Common myeloid progenitor, CD34-positive (primary cell): ENCODE measurements around the gene SLC25A25.

Experiments used
- CTCF ChIA-PET: fragments of 350-600 bp; sonication (Branson Sonifier 250); formaldehyde crosslinking; loops from one replicate; lab custom pipeline; 2021; ENCODE audit warnings: antibody characterized with exemption; lab: Charles Lee
- POLR2A ChIA-PET: fragments of 350-600 bp; sonication (Branson Sonifier 250); formaldehyde crosslinking; loops from one replicate; lab custom pipeline; 2021; ENCODE audit warnings: antibody characterized with exemption; lab: Charles Lee
- DNase-seq, 3 donors: peaks; one replicate each; pipeline versions ENCODE4 v3.0.0 to v3.0.0-alpha.2; 2013
- H3K27ac ChIP-seq, 2 experiments: 1 replicate in 1 of 2; 2 replicates in 1 of 2; pipeline ENCODE4 v1.7.0; 2013; ENCODE audit warnings: inconsistent platforms in 2 of 2, low read length in 2 of 2, mild to moderate bottlenecking in 2 of 2, low read depth in 1 of 2, moderate library complexity in 1 of 2; ENCODE audit not compliant: severe bottlenecking in 2 of 2, insufficient read depth in 1 of 2, poor library complexity in 1 of 2
- H3K27me3 ChIP-seq, 5 experiments: replicated peaks in 2 of 5; 1 replicate in 3 of 5; 2 replicates in 2 of 5; pipeline versions ENCODE4 v1.6.1 to v1.7.0; 2013; ENCODE audit warnings: low read length in 4 of 5, mild to moderate bottlenecking in 2 of 5, moderate library complexity in 2 of 5, inconsistent platforms in 1 of 5; ENCODE audit not compliant: insufficient read depth in 5 of 5, control insufficient read depth in 4 of 5
- H3K36me3 ChIP-seq, 4 experiments: 1 replicate in 2 of 4; 2 replicates in 2 of 4; pipeline versions ENCODE4 v1.6.1 to v1.7.0; 2013; ENCODE audit warnings: low read length in 3 of 4, control low read depth in 1 of 4, mild to moderate bottlenecking in 1 of 4; ENCODE audit not compliant: control insufficient read depth in 4 of 4, insufficient read depth in 4 of 4
- H3K4me1 ChIP-seq, 4 experiments: 1 replicate in 3 of 4; 2 replicates in 1 of 4; pipeline versions ENCODE4 v1.6.1 to v1.7.1; 2013; ENCODE audit warnings: low read length in 3 of 4, mild to moderate bottlenecking in 3 of 4, control low read depth in 1 of 4, inconsistent platforms in 1 of 4, moderate library complexity in 1 of 4; ENCODE audit not compliant: control insufficient read depth in 4 of 4, insufficient read depth in 4 of 4; ENCODE audit errors: control extremely low read depth in 1 of 4
- H3K4me3 ChIP-seq, 7 experiments: 1 replicate in 4 of 7; 2 replicates in 3 of 7; pipeline versions ENCODE4 v1.5.1 to v1.7.0; 2013; ENCODE audit warnings: mild to moderate bottlenecking in 7 of 7, low read length in 6 of 7, moderate library complexity in 6 of 7, inconsistent platforms in 2 of 7, low read depth in 2 of 7, control low read depth in 1 of 7; ENCODE audit not compliant: insufficient read depth in 4 of 7, control insufficient read depth in 1 of 7; ENCODE audit errors: extremely low read depth in 1 of 7
- H3K9me3 ChIP-seq, 5 experiments: 1 replicate in 4 of 5; 2 replicates in 1 of 5; pipeline versions ENCODE4 v1.6.1 to v1.7.1; 2013; ENCODE audit warnings: low read length in 4 of 5, mild to moderate bottlenecking in 2 of 5, inconsistent platforms in 1 of 5, low read depth in 1 of 5, moderate library complexity in 1 of 5; ENCODE audit not compliant: control insufficient read depth in 4 of 5, insufficient read depth in 2 of 5; ENCODE audit errors: control extremely low read depth in 1 of 5
- WGBS: methylation state at CpG from one replicate; pipeline ENCODE4 v1.1.5; 2013; ENCODE audit not compliant: insufficient coverage; 5-methylcytosine and 5-hydroxymethylcytosine counted together

SLC25A25 gene

DNA sequence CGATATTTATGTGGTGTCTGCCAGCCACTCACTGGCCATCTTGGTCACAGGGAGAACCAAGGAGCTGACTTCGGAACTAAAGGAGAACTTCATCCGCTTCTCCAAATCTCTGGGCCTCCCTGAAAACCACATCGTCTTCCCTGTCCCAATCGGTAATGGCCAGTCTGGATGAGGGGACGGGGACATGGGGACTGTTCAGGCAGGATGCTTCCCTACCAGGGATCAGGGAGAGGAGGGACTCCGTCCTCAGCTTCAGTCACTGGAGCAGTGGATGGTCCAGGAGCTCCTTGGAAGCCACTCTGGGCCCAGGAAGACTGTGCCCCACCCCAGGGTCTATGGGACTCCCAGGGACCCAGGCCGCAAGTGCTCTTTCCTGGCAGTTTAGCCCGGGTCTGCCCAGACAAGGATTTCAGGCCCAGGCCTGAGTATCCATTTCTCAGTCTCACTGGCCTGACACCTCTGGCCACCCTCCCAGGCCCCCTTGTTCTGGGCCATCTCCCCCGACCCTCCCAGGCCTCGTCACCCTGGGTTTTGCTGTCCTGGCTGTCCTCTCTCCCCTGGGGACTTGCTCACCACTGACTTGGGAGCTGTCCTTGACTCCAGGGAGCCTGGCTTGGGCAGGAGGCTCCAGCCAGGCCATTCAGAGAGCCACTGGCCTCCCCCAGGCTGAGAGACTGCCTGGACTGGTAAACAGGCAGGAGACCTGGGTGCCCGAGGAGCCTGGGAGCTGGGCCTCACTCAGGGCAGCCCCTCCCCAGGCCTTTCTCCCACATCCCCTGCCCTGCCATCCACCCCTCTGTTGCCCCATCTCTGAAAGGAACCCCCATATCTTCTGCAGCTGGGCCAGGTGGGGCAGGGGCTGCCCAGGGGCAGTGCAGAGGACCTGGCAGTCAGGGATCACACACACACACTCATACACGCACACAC, 84.4 kb downstream of the SLC25A25 start:
- H3K4me3 ChIP-seq = no peak overlapping the region
- no peak overlapping the region for H3K27ac ChIP-seq
- ChIA-PET CTCF (interaction anchor here (0.6 to 1.0 kb wide), 2 partner anchors 38 to 109 kb away, joined by 3 read pairs; no protein-coding TSS in a partner anchor), POLR2A (no interaction called here)
- no peak for DNase-seq
- 96% methylated on average over 11 of the region's 13 CpGs for WGBS
- H3K27me3 ChIP-seq = no peaks in the 10 kb centered on the region
- H3K9me3 ChIP-seq = no peaks in the 10 kb centered on the region
- H3K4me1 ChIP-seq = peaks cover 0 to 26% (median 17%) of the 10 kb centered on the region in 4 experiments
- no peaks in the 10 kb centered on the region for H3K36me3 ChIP-seq

DNA sequence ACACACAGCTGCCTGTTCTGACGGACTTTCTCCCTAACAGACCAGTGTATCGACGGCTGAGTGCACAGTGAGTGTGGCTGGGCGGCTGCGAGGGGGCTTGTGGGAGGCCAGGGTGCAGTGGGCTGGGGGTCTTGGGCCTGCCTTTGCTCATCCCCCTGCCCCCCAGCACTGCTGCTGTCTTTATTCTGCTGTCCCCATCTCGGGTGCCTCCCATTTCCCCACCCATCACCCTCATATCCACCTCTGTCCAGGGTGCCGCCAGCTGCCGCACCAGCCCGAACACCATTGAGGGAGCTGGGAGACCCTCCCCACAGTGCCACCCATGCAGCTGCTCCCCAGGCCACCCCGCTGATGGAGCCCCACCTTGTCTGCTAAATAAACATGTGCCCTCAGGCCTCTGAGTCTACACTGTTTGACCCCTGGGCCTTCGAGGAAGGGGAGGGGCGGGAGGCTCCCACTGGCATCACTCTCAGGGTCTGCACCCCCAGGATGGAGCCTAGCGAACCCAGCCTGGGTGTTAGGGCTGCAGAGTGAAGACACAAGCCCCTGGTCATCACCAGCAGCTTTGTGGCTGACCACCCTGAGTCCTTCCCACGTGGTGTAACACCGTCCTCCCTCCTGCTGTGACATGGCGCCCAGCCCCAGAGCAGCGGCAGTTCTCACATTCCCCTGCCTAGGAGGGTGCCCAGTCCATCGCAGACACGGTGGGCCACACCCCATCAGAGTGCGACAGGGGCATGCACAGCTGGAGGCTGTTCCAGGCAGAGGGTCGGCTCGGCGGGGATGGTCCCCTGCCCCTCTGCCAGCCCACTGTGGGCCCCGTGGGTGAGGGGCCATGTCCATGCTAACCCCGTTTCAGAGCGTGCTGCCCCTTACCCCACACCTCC, 85.3 kb downstream of the SLC25A25 start:
- CTCF ChIA-PET = interaction anchor here (1.0 kb wide), 1 partner anchor 37 kb away, joined by 3 read pairs; no protein-coding TSS in a partner anchor
- Histone ChIP-seq H3K27ac (no peak overlapping the region), H3K9me3 (no peaks in the 10 kb centered on the region), H3K36me3 (no peaks in the 10 kb centered on the region), H3K4me1 (peaks cover 0 to 26% (median 17%) of the 10 kb centered on the region in 4 experiments), H3K4me3 (no peak overlapping the region), H3K27me3 (no peaks in the 10 kb centered on the region)
- DNase-seq = no peak
- 95% methylated on average over 24 of the region's 26 CpGs for WGBS
- POLR2A ChIA-PET = no interaction called here

DNA sequence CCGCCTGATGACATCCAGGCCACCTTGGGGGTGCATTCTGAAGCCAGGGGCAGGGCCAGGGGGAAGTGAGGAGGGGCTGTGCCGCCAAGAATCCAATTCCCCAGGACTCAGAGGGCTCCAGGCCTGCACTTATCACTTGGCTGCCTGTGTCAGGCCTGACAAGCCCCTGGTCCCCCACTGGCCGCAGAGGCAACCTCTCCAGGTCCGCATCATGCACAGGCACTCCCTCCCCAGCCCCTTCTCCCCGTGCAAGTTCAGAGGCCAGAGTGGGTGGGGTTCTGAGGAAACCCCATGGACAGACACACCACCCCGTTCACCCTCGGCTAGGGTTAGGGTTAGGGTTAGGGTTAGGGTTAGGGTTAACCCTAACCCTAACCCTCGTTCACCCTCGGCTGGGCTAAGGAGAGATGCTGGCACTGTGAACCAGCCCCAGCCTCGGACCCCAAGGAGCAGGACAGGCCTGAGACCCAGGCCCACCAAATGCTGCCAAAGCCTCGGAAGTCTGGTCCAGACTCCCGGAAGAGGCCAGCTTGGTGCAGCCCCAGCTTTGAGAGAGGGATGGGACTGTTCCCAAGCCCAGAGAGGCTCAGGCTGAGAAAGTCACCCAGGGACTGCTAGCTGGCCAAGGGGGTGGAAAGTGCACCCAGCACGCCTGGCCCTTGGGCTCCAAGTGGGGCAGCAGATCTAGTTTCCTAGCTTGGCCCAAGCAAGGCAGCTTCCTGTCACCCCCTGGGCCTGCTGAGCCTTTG, 86.1 kb downstream of the SLC25A25 start:
- no peak for DNase-seq
- Histone ChIP-seq H3K27ac (no peak overlapping the region), H3K4me1 (peaks cover 0 to 23% (median 17%) of the 10 kb centered on the region in 4 experiments), H3K4me3 (no peak overlapping the region), H3K9me3 (no peaks in the 10 kb centered on the region), H3K27me3 (no peaks in the 10 kb centered on the region), H3K36me3 (no peaks in the 10 kb centered on the region)
- ChIA-PET POLR2A (no interaction called here), CTCF (no interaction called here)
- WGBS = 94% methylated on average over 10 of the region's 13 CpGs

DNA sequence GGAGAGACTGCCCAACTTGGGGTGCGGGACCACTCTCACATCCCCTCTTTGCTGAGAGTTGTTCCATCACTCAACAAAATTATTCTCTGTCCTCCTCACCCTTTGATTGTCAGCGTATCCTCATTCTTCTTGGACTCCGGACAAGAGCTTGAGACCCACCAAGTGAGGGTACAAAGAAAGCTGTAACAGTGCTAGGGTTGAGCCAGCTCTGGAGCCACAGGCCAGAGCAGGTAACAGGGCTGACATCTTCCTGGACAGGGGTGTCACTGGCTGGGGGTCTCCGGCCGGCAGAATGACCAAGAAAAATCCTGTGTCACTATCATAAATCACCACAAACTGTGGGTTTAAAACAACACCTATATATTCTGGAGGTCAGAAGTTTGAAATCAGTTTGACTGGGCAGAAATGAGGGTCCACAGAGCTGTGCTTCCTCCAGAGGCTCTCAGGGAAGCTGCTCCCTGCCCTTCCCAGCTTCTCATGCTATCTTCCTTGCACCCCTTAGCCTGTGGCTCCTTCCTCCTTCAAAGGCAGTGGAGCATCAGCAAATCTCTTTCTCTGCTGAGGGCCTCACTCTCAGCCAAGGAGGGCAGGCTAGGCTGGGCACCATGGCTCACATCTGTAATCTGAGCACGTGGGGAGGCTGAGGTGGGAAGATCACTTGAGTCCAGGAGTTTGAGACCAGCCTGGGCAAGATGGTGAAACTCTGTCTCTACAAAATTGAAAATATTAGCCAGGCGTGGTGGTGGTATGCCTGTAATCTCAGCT, 87.9 kb downstream of the SLC25A25 start:
- CTCF ChIA-PET = interaction anchor here (1.4 kb wide), 1 partner anchor 10 kb away, joined by 3 read pairs; no protein-coding TSS in a partner anchor

More for the DNA sequence above, 87.9 kb downstream of the SLC25A25 start:
- no peak overlapping the region for H3K27ac ChIP-seq
- H3K36me3 ChIP-seq = no peaks in the 10 kb centered on the region
- DNase-seq = no peak
- WGBS = 95% methylated on average over 4 of the region's 7 CpGs
- POLR2A ChIA-PET = no interaction called here
- no peak overlapping the region for H3K4me3 ChIP-seq
- no peaks in the 10 kb centered on the region for H3K9me3 ChIP-seq
- no peaks in the 10 kb centered on the region for H3K27me3 ChIP-seq
- peaks cover 2 to 18% (median 17%) of the 10 kb centered on the region in 4 experiments for H3K4me1 ChIP-seq
